Peyer's patch (tissue), 4 donors: ENCODE results near the gene MIPEP. TPM values are rescaled to one million over a fixed set of nuclear protein-coding genes. Genes with fewer than 3 reads are reported as not detected.
A peak's percentile ranks its signal among the peaks of the same experiment; 100 is the strongest.

ENCODE experiments used
- DNase-seq, 3 donors: peaks; one replicate each; pipeline ENCODE4 v3.0.0-alpha.2; 2017 to 2019
- H3K27ac ChIP-seq, 4 donors: fragments of 200-600 bp; sonication (generic); one replicate each; pipeline ENCODE4 v1.5.1; 2016 to 2019
- H3K27me3 ChIP-seq, 2 donors: fragments of 200-600 bp; sonication (generic); one replicate each; pipeline ENCODE4 v1.5.1; 2019
- H3K36me3 ChIP-seq, 3 donors: fragments of 200-600 bp; sonication (generic); one replicate each; pipeline ENCODE4 v1.5.1; 2016 to 2019
- H3K4me1 ChIP-seq, 4 donors: fragments of 200-600 bp; sonication (generic); one replicate each; pipeline ENCODE4 v1.5.1; 2016 to 2019
- H3K4me3 ChIP-seq, 4 donors: fragments of 200-600 bp; sonication (generic); 1 replicate in 3 of 4; 2 replicates in 1 of 4; pipeline ENCODE4 v1.5.1; 2016 to 2019; ENCODE audit warnings: mild to moderate bottlenecking in 1 of 4
- H3K9me3 ChIP-seq, 4 donors: fragments of 200-600 bp; sonication (generic); one replicate each; pipeline ENCODE4 v1.5.1; 2016 to 2019; ENCODE audit warnings: mild to moderate bottlenecking in 1 of 4
- CTCF ChIP-seq, 6 experiments: fragments of 450-650 bp in 4 of 6; fragments of 200-600 bp in 2 of 6; sonication (generic) in 1 of 6; IDR thresholded peaks; one replicate each; pipeline ENCODE4 v1.5.1; 2017 to 2019; ENCODE audit warnings: antibody characterized with exemption in 6 of 6, mild to moderate bottlenecking in 3 of 6, moderate library complexity in 1 of 6
- POLR2A ChIP-seq, 2 donors: fragments of 450-650 bp; IDR thresholded peaks; one replicate each; pipeline ENCODE4 v1.5.1; 2017; ENCODE audit warnings: antibody characterized with exemption in 2 of 2, mild to moderate bottlenecking in 2 of 2, moderate library complexity in 2 of 2
- total RNA-seq, 4 donors: library from RNA; depleted of rRNA; stranded (reverse); fragments of >200 nt; gene quantifications; one replicate each; pipeline ENCODE4 v1.1.0, GENCODE V29; 2016

MIPEP gene
- total RNA-seq, 4 donors from 2014 or later, result 10.7 to 17.0 (median 12.5) TPM

- peaks cover 0 to 9% (median 4%) of the 10 kb centered on the region in 4 donors for H3K4me1 ChIP-seq
Measured at GRCh38 chr13:23695196-23695595, 194.0 kb downstream of the MIPEP start.

GRCh38 chr13:23692816-23693215, 196.4 kb downstream of the MIPEP start:
- DNase-seq, result no peak
- no peak for TF ChIP-seq CTCF (IDR thresholded peaks at IDR 0.05)
- TF ChIP-seq POLR2A (IDR thresholded peaks at IDR 0.05), result no peak
- H3K27ac ChIP-seq, result no peak overlapping the region
- peaks cover 0 to 9% (median 4%) of the 10 kb centered on the region in 4 donors for H3K4me1 ChIP-seq
- H3K4me3 ChIP-seq, result no peak overlapping the region
- H3K9me3 ChIP-seq, result no peaks in the 10 kb centered on the region
- H3K36me3 ChIP-seq, result no peaks in the 10 kb centered on the region
- H3K27me3 ChIP-seq, result no peaks in the 10 kb centered on the region

More at GRCh38 chr13:23695196-23695595, 194.0 kb downstream of the MIPEP start:
- Histone ChIP-seq H3K9me3 (no peaks in the 10 kb centered on the region), H3K4me3 (peak overlapping the region in 1 of 4 donors; percentile 20), H3K27me3 (no peaks in the 10 kb centered on the region), H3K36me3 (no peaks in the 10 kb centered on the region), H3K27ac (no peak overlapping the region)
- no peak for DNase-seq
- TF ChIP-seq CTCF (IDR thresholded peaks at IDR 0.05), result no peak
- no peak for TF ChIP-seq POLR2A (IDR thresholded peaks at IDR 0.05)

GRCh38 chr13:23690668-23691067, 198.5 kb downstream of the MIPEP start:
- H3K4me1 ChIP-seq, result peaks cover 0 to 3% (median 0%) of the 10 kb centered on the region in 4 donors
- TF ChIP-seq CTCF (IDR thresholded peaks at IDR 0.05) (no peak), POLR2A (IDR thresholded peaks at IDR 0.05) (no peak)
- no peaks in the 10 kb centered on the region for H3K9me3 ChIP-seq
- H3K4me3 ChIP-seq, result no peak overlapping the region
- no peaks in the 10 kb centered on the region for H3K36me3 ChIP-seq
- no peaks in the 10 kb centered on the region for H3K27me3 ChIP-seq
- no peak overlapping the region for H3K27ac ChIP-seq
- DNase-seq, result no peak

GRCh38 chr13:23688336-23688735, 200.9 kb downstream of the MIPEP start:
- Histone ChIP-seq H3K27ac (no peak overlapping the region), H3K27me3 (no peaks in the 10 kb centered on the region), H3K36me3 (no peaks in the 10 kb centered on the region), H3K4me1 (no peaks in the 10 kb centered on the region), H3K9me3 (no peaks in the 10 kb centered on the region), H3K4me3 (no peak overlapping the region)
- TF ChIP-seq CTCF (IDR thresholded peaks at IDR 0.05) (no peak), POLR2A (IDR thresholded peaks at IDR 0.05) (no peak)
- no peak for DNase-seq

- no peak for DNase-seq
- Histone ChIP-seq H3K27me3 (no peaks in the 10 kb centered on the region), H3K4me1 (no peaks in the 10 kb centered on the region), H3K27ac (no peak overlapping the region), H3K9me3 (no peaks in the 10 kb centered on the region), H3K4me3 (no peak overlapping the region), H3K36me3 (no peaks in the 10 kb centered on the region)
- TF ChIP-seq POLR2A (IDR thresholded peaks at IDR 0.05) (no peak), CTCF (IDR thresholded peaks at IDR 0.05) (no peak)
Measured at GRCh38 chr13:23687614-23688013, 201.6 kb downstream of the MIPEP start.

GRCh38 chr13:23686948-23687347, 202.3 kb downstream of the MIPEP start:
- H3K9me3 ChIP-seq, result no peaks in the 10 kb centered on the region
- TF ChIP-seq POLR2A (IDR thresholded peaks at IDR 0.05), result no peak
- no peak for TF ChIP-seq CTCF (IDR thresholded peaks at IDR 0.05)
- no peaks in the 10 kb centered on the region for H3K36me3 ChIP-seq
- no peaks in the 10 kb centered on the region for H3K4me1 ChIP-seq
- H3K4me3 ChIP-seq, result no peak overlapping the region
- H3K27me3 ChIP-seq, result no peaks in the 10 kb centered on the region
- no peak overlapping the region for H3K27ac ChIP-seq
- DNase-seq, result no peak
